HG03571 (cell line): ENCODE data around the gene MRPL14.

ENCODE experiments used
- ATAC-seq: cut with Tn5 transposase; IDR thresholded peaks from one replicate; pipeline ENCODE4 v1.9.1; 2021; ENCODE audit not compliant: unreplicated experiment

The MRPL14 gene

GRCh38 chr6:44081753-44082152 lies 45.5 kb downstream of the MRPL14 start:
- ATAC-seq = no peak

- ATAC-seq = no peak
Observed at GRCh38 chr6:44080561-44081521, 46.4 kb downstream of the MRPL14 start.

GRCh38 chr6:44079672-44080071 lies 47.6 kb downstream of the MRPL14 start:
- ATAC-seq = no peak

GRCh38 chr6:44078827-44079671 lies 48.2 kb downstream of the MRPL14 start:
- ATAC-seq = no peak

- ATAC-seq = no peak
Observed at GRCh38 chr6:44078219-44078826, 48.9 kb downstream of the MRPL14 start.

- ATAC-seq = no peak
Observed at GRCh38 chr6:44077214-44077946, 49.9 kb downstream of the MRPL14 start.

- ATAC-seq = no peak
Observed at GRCh38 chr6:44076356-44077213, 50.7 kb downstream of the MRPL14 start.

- ATAC-seq = no peak
Observed at GRCh38 chr6:44075647-44076355, 51.5 kb downstream of the MRPL14 start.

GRCh38 chr6:44074813-44075646 lies 52.2 kb downstream of the MRPL14 start:
- ATAC-seq = no peak

GRCh38 chr6:44074439-44074812 lies 52.8 kb downstream of the MRPL14 start:
- peak; percentile 38 for ATAC-seq

GRCh38 chr6:44073612-44074438 lies 53.4 kb downstream of the MRPL14 start:
- no peak for ATAC-seq

- peak; percentile 49 for ATAC-seq
Observed at GRCh38 chr6:44072959-44073611, 54.2 kb downstream of the MRPL14 start.

GRCh38 chr6:44072452-44072958 lies 54.7 kb downstream of the MRPL14 start:
- ATAC-seq = no peak

GRCh38 chr6:44071670-44072451 lies 55.4 kb downstream of the MRPL14 start:
- ATAC-seq = no peak

GRCh38 chr6:44068607-44069296 lies 58.5 kb downstream of the MRPL14 start:
- no peak for ATAC-seq
